ENCODE measurements around the gene ESCO1. TPM values are rescaled to one million over a fixed set of nuclear protein-coding genes. Genes with fewer than 3 reads are reported as not detected.
"Not testable (repeated sequence)": the region's sequence is repeated elsewhere in the genome, so short reads cannot be mapped to it uniquely, and the experiment has no call there.

Gene ESCO1
- total RNA-seq, 1 donor from 2014 or later = 9.2 TPM

DNA sequence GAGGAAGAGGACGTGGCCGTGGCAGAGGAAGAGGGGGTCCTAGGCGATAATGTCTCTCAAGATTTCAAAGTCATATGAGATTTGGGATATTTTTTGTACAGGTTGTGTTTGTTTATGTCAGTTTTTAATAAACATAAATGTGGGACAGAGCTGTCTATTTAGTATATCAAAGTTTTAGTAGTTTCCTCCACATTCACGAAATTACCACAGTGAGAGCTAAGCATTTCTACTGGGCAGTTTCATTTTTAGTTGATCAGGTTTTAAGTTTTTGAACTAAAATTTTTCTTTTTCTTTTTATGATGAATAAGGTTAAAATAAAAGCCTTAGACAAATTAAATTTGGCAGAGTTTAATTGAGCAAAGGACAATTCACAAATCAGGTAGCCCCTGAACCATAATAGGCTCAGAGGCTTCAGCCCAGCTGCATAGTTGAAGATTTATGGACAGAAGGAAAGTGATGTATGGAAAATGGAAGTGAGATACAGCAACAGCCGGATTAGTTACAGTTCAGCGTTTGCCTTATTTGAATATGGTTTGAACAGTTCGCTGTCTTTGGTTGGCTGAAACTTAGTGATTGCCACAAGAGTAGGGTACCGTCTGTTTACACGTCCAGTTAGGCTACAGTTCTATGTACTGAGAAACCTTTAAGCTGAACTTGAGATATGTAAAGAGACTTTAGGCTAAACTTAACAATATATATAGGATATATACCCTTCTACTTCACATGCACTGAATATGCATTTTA, 28.8 kb upstream of the ESCO1 start:
- TF ChIP-seq, protein P1, sequence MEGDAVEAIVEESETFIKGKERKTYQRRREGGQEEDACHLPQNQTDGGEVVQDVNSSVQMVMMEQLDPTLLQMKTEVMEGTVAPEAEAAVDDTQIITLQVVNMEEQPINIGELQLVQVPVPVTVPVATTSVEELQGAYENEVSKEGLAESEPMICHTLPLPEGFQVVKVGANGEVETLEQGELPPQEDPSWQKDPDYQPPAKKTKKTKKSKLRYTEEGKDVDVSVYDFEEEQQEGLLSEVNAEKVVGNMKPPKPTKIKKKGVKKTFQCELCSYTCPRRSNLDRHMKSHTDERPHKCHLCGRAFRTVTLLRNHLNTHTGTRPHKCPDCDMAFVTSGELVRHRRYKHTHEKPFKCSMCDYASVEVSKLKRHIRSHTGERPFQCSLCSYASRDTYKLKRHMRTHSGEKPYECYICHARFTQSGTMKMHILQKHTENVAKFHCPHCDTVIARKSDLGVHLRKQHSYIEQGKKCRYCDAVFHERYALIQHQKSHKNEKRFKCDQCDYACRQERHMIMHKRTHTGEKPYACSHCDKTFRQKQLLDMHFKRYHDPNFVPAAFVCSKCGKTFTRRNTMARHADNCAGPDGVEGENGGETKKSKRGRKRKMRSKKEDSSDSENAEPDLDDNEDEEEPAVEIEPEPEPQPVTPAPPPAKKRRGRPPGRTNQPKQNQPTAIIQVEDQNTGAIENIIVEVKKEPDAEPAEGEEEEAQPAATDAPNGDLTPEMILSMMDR (IDR thresholded peaks at IDR 0.05; ENCODE audit: borderline replicate concordance) = no peak
- no peak for DNase-seq
- Histone ChIP-seq H3K36me3 (peaks cover 72% of the 10 kb centered on the region), H3K4me1 (peaks cover 4% of the 10 kb centered on the region), H3K27me3 (ENCODE audit: low read depth) (no peaks in the 10 kb centered on the region), H3K4me3 (no peak overlapping the region), H3K9me3 (replicated peaks) (no peaks in the 10 kb centered on the region), H3K27ac (replicated peaks) (no peak overlapping the region)
- intact Hi-C loops (cut with micrococcal nuclease) = no loop called here

GRCh38 chr18:21621640-21622039, 21.1 kb upstream of the ESCO1 start:
- H3K27ac ChIP-seq (replicated peaks); H3K9me3 ChIP-seq (replicated peaks); H3K4me3 ChIP-seq; intact Hi-C loops (cut with micrococcal nuclease); H3K27me3 ChIP-seq (ENCODE audit: low read depth); DNase-seq: not testable (repeated sequence)
- Histone ChIP-seq H3K4me1 (peaks cover 13% of the 10 kb centered on the region), H3K36me3 (peaks cover 47% of the 10 kb centered on the region)

DNA sequence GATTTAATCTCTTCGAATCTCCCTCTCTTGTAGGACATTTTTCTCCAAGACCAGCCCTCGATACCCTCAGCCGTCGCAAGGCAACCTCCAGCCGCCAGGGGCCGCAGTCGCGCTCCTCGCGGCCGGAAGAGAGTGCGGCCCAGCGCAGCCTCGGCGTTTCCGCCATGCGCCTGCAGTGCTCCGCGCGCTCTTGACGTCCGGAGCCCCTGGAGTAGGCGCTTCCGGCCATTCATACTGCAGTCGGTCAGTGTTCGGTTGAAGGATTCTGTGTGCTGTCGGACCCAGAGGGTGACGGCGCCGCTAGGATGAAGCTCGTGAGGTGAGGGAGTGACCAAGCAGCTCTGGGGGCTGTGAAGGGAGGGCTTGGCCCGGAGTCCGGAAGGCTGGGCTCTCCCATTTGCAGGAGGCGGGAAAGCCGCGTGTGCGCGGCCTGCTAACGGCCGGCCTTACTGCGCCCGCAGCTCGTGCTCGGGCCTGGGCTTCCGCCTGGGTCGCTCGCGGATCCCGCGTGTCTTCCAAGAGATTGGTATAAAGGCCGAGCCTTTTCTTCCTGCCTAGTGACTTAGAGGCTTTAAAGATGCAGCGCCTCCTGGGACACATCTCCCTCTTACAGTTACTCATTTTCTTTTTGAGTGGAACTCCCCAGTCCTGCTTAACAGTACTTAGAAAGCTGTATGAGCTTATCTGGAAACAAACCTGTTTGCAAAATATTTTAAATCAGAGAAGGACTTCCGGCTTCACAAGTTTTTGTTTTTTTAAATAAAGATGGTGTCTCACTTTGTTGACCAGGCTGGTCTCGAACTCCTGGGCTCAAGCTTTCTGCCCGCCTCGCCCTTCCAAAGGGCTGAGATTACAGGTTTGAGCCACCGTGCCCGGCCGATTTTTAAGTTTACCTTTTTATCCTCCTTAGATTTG, 11.9 kb upstream of the ESCO1 start, which contains the start of gene SNRPD1:
TSS of gene SNRPD1 (plus strand) at position 190 of the 915 bp plus-strand sequence. CDS start at position 306, 116 bp downstream.
- TF ChIP-seq, protein P1 (IDR thresholded peaks at IDR 0.05; ENCODE audit: borderline replicate concordance) = peak; percentile 98
- H3K27me3 ChIP-seq (ENCODE audit: low read depth) = no peaks in the 10 kb centered on the region

DNA sequence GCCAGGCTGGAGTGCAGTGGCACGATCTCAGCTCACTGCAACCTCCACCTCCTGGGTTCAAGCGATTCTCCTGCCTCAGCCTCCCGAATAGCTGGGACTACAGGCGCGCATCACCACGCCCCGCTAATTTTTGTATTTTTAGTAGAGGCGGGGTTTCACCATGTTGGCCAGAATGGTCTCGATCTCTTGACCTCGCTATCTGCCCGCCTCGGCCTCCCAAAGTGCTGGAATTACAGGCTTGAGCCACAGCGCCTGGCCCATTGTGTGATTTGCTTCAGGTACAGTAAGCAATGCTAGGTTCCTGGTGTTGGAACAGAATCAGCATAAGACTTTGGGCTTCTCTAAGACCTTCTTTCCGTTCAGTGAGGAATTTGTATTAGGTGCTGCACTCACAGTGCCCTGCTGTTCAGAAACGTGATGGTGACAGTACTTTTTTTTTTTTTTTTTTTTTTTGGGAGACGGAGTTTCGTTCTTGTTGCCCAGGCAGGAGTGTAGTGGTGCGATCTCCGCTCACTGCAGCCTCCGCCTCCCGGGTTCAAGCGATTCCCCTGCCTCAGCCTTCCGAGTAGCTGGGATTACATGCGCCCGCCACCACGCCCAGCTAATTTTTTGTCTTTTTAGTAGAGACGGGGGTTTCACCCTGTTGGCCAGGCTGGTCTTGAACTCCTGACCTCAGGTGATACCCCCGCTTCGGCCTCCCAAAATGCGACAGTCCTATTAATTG, 11.1 kb upstream of the ESCO1 start:
- H3K36me3 ChIP-seq; DNase-seq; H3K27me3 ChIP-seq (ENCODE audit: low read depth); intact Hi-C loops (cut with micrococcal nuclease); H3K9me3 ChIP-seq (replicated peaks): not testable (repeated sequence)
- Histone ChIP-seq H3K27ac (replicated peaks) (peak overlapping the region; percentile 85), H3K4me3 (peak overlapping the region; percentile 72), H3K4me1 (peaks cover 30% of the 10 kb centered on the region)

More for the DNA sequence above, 11.9 kb upstream of the ESCO1 start, which contains the start of gene SNRPD1:
- Histone ChIP-seq H3K4me3 (peak within 1 kb of the TSS; percentile 72), H3K4me1 (peaks cover 30% of the 10 kb centered on the region), H3K9me3 (replicated peaks) (peaks cover 4% of the 10 kb centered on the region), H3K36me3 (peaks cover 6% of the 10 kb centered on the region), H3K27ac (replicated peaks) (peak within 1 kb of the TSS; percentile 85)
- peak; percentile 88 for DNase-seq
- intact Hi-C loops (cut with micrococcal nuclease) = no loop called here

DNA sequence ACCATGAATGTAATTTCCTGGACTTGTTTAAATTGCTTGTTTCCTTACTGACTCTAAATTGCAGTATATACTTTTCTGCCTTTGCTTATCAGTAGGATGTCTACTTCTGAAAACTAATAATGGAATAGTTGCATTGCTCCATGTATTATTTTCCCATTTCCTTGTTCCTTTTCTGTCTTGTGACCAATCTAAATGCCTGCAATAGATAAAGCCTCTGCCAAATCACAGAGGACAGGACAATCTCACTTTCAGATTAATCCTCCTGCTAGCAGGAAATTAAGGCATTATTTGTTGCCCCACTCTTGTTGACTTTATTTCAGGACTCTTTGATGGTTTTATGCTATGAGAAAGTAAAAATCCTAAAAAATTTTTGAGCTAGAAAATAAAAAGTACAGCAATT, 4.7 kb upstream of the ESCO1 start:
- no peaks in the 10 kb centered on the region for H3K27me3 ChIP-seq (ENCODE audit: low read depth)
- no peaks in the 10 kb centered on the region for H3K9me3 ChIP-seq (replicated peaks)
- intact Hi-C loops (cut with micrococcal nuclease) = no loop called here
- no peak for DNase-seq
- no peaks in the 10 kb centered on the region for H3K36me3 ChIP-seq
- H3K4me1 ChIP-seq = peaks cover 6% of the 10 kb centered on the region
- H3K4me3 ChIP-seq = no peak overlapping the region
- H3K27ac ChIP-seq (replicated peaks) = no peak overlapping the region
- TF ChIP-seq, protein P1 (IDR thresholded peaks at IDR 0.05; ENCODE audit: borderline replicate concordance) = no peak

DNA sequence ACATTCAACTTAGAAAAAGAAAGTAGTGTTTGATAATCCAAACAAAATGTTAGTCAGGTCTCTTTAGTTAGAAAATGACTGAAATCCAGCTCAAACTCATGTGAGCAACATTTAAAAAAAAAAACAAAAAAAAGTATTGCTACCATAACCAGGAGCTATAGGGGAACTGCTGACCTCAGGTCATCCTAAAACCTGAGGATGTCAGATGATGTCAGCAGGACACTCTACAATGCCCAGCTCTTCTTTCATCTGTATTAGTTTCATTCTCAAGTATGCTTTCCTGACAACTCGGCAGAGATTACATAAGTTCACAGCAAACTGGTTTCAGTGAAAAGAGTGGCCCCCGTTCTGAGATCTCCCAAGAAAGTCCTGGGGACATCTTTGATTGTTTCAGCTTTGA, 4.2 kb upstream of the ESCO1 start:
- no peak for DNase-seq
- H3K36me3 ChIP-seq = no peaks in the 10 kb centered on the region
- H3K4me1 ChIP-seq = peaks cover 12% of the 10 kb centered on the region
- H3K4me3 ChIP-seq = no peak overlapping the region
- H3K27ac ChIP-seq (replicated peaks) = no peak overlapping the region
- H3K27me3 ChIP-seq (ENCODE audit: low read depth) = no peaks in the 10 kb centered on the region
- TF ChIP-seq, protein P1 (IDR thresholded peaks at IDR 0.05; ENCODE audit: borderline replicate concordance) = no peak
- intact Hi-C loops (cut with micrococcal nuclease) = no loop called here
- no peaks in the 10 kb centered on the region for H3K9me3 ChIP-seq (replicated peaks)

All from left ventricle myocardium inferior (tissue), 1 donor.